SK-N-SH treated with all-trans-retinoic acid at 6 μM for 48 hours (cell line): Measurements from ENCODE around the gene CACNB4.

ENCODE experiments used
- ARNTL ChIP-seq: fragments of 450-650 bp; formaldehyde crosslinking; IDR thresholded peaks from 2 replicates; pipeline ENCODE4 v1.5.0; 2020; ENCODE audit warnings: low read depth, mild to moderate bottlenecking, moderate library complexity, borderline replicate concordance
- CREB5 ChIP-seq: fragments of 250-450 bp; sonication (Bioruptor Pico); IDR thresholded peaks from 2 replicates; pipeline ENCODE4 v1.5.1; 2020; ENCODE audit warnings: low read depth, mild to moderate bottlenecking, moderate library complexity
- CSDC2 ChIP-seq: fragments of 250-450 bp; sonication (Bioruptor Pico); IDR thresholded peaks from 2 replicates; pipeline ENCODE4 v1.5.0; 2020; ENCODE audit warnings: mild to moderate bottlenecking, moderate library complexity
- OSR1 ChIP-seq: fragments of 250-450 bp; sonication (Bioruptor Pico); IDR thresholded peaks from 2 replicates; pipeline ENCODE4 v1.8.0; 2022; ENCODE audit warnings: moderate library complexity, mild to moderate bottlenecking, inconsistent platforms
- ZFP3 ChIP-seq: fragments of 250-450 bp; sonication (Bioruptor Pico); IDR thresholded peaks from 2 replicates; pipeline ENCODE4 v1.5.0; 2020; ENCODE audit warnings: mild to moderate bottlenecking, moderate library complexity

GRCh38 chr2:151860210-151860609 is 238.6 kb downstream of the CACNB4 start:
- TF ChIP-seq OSR1 (no peak), CSDC2 (CRISPR knock-in tag) (no peak), ZFP3 (no peak), CREB5 (CRISPR knock-in tag) (no peak), ARNTL (CRISPR knock-in tag) (no peak)
